HG02571 (cell line): ENCODE measurements around the gene RUNX1.

ENCODE experiments used
- ATAC-seq: cut with Tn5 transposase; IDR thresholded peaks from one replicate; pipeline ENCODE4 v1.9.1; 2021; ENCODE audit warnings: mild to moderate bottlenecking, moderate library complexity; ENCODE audit not compliant: unreplicated experiment

RUNX1 gene

GRCh38 chr21:34907461-34908418, 141.4 kb downstream of the RUNX1 start:
- ATAC-seq: no peak

GRCh38 chr21:34906401-34906800, 142.7 kb downstream of the RUNX1 start:
- no peak for ATAC-seq

- no peak for ATAC-seq
Measured at GRCh38 chr21:34905218-34905537, 143.9 kb downstream of the RUNX1 start.

GRCh38 chr21:34904526-34905217, 144.4 kb downstream of the RUNX1 start:
- no peak for ATAC-seq

- ATAC-seq: no peak
Measured at GRCh38 chr21:34900376-34900775, 148.7 kb downstream of the RUNX1 start.

- ATAC-seq: no peak
Measured at GRCh38 chr21:34899760-34900159, 149.3 kb downstream of the RUNX1 start.

- no peak for ATAC-seq
Measured at GRCh38 chr21:34899302-34899701, 149.8 kb downstream of the RUNX1 start.

- ATAC-seq: no peak
Measured at GRCh38 chr21:34897828-34898227, 151.3 kb downstream of the RUNX1 start.

- ATAC-seq: no peak
Measured at GRCh38 chr21:34894401-34894800, 154.7 kb downstream of the RUNX1 start.

- ATAC-seq: no peak
Measured at GRCh38 chr21:34892209-34892608, 156.9 kb downstream of the RUNX1 start.

GRCh38 chr21:34891613-34891943, 157.5 kb downstream of the RUNX1 start:
- no peak for ATAC-seq

GRCh38 chr21:34890724-34891612, 158.1 kb downstream of the RUNX1 start:
- ATAC-seq: no peak

- ATAC-seq: no peak
Measured at GRCh38 chr21:34890470-34890723, 158.7 kb downstream of the RUNX1 start.

- ATAC-seq: peak; percentile 49
Measured at GRCh38 chr21:34889676-34890469, 159.2 kb downstream of the RUNX1 start.

- no peak for ATAC-seq
Measured at GRCh38 chr21:34889320-34889675, 159.8 kb downstream of the RUNX1 start.

- ATAC-seq: peak; percentile 48
Measured at GRCh38 chr21:34888569-34889319, 160.4 kb downstream of the RUNX1 start.

GRCh38 chr21:34887725-34888568, 161.2 kb downstream of the RUNX1 start:
- ATAC-seq: peak; percentile 30

- no peak for ATAC-seq
Measured at GRCh38 chr21:34887105-34887442, 162.0 kb downstream of the RUNX1 start.
